ENCODE results near the gene ACBD6. TPM values are rescaled to one million over a fixed set of nuclear protein-coding genes. Genes with fewer than 3 reads are reported as not detected.

The ACBD6 gene
- total and polyA plus RNA-seq, 2 of the 4 experiments (the other 2 are of a cell fraction): 52.5 to 59.1 TPM

GRCh38 chr1:180363246-180363995 is 139.0 kb downstream of the ACBD6 start (continued):
- no peak for TF ChIP-seq CTCF (conservative IDR thresholded peaks at IDR 0.05; ENCODE audit: low read depth, low read length)
